ENCODE data around the gene KEAP1. TPM values are rescaled to one million over a fixed set of nuclear protein-coding genes. Genes with fewer than 3 reads are reported as not detected.

Gene KEAP1
- total RNA-seq, 1 donor: 60.5 TPM

DNA sequence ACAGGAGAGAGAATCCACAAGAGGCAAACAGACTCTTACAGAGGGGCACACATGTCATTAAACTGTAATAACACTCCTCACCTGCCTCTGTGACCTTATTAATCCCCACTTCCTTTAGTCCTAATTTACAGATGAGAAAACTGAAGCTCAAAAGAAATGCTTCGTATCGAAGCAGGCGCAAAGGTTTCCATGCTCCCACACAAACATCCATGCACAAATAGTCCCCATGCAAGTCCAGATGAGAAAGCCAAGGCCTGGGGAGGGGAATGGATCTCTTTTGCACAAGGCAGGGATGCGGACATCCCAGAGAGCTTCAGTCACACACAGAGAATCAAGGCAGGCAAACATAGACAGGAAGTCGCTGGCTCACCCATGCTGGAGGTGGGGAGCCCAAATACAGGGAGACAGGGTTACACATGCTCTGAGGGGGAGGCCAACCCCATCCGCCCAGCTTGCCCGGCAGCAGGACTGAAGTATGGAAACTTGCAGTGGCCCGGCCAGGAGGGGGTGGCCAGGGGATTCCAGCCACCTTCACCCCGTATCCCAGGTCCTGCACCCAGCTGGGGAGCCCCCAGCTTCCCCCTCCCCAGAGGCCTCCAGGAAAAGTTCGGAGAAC lies 13.6 kb upstream of the KEAP1 start:
- no peak for TF ChIP-seq CTCF (IDR thresholded peaks at IDR 0.05; ENCODE audit: insufficient read depth, low read depth, low read length)
- peak; percentile 17 for DNase-seq (ENCODE audit: low read depth)
- peak overlapping the region; percentile 65 for H3K4me3 ChIP-seq (ENCODE audit: low read depth, low read length)

DNA sequence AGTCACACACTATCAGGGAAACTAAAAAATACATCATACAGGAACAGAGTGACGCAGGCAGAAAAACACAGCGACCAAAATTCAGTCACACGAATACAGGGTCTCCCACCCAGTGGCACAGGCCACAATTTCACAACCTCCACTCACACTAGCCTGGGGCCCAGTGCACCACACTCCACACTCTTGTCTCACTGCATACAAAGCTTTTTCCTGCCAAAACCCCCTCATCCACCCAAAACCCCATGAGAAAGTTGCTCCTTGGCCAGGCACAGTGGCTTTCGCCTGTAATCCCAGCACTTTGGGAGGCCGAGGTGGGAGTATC lies 12.9 kb upstream of the KEAP1 start:
- TF ChIP-seq CTCF (IDR thresholded peaks at IDR 0.05; ENCODE audit: insufficient read depth, low read depth, low read length): no peak
- no peak overlapping the region for H3K4me3 ChIP-seq (ENCODE audit: low read depth, low read length)
- DNase-seq (ENCODE audit: low read depth): no peak

GRCh38 chr19:10514211-10515145 lies 11.3 kb upstream of the KEAP1 start:
- no peak for TF ChIP-seq CTCF (IDR thresholded peaks at IDR 0.05; ENCODE audit: insufficient read depth, low read depth, low read length)
- no peak for DNase-seq (ENCODE audit: low read depth)
- no peak overlapping the region for H3K4me3 ChIP-seq (ENCODE audit: low read depth, low read length)

DNA sequence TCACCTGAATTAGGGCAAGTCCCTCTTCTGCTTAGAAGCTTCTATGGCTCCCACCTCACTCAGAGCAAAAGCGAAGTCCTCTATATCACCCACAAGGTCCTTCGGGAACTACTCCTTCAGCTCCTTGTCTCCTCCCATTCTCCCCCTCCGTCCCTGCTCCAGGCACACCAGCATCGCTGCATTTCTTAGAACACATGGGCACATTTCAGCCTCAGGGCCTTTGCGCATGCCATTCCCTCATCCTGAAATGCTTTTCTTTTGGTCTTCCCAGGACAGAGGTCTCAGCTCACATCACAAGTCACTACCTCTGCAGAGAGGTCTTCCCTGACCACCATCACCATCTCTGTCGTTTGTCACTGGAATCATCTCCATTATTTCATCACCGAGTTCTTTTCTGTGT lies 10.1 kb upstream of the KEAP1 start:
- no peak overlapping the region for H3K4me3 ChIP-seq (ENCODE audit: low read depth, low read length)
- TF ChIP-seq CTCF (IDR thresholded peaks at IDR 0.05; ENCODE audit: insufficient read depth, low read depth, low read length): no peak
- no peak for DNase-seq (ENCODE audit: low read depth)

- H3K4me3 ChIP-seq (ENCODE audit: low read depth, low read length): no peak overlapping the region
- no peak for DNase-seq (ENCODE audit: low read depth)
- TF ChIP-seq CTCF (IDR thresholded peaks at IDR 0.05; ENCODE audit: insufficient read depth, low read depth, low read length): peak; percentile 78
Measured at GRCh38 chr19:10510301-10510802, 7.2 kb upstream of the KEAP1 start.

GRCh38 chr19:10508707-10509106 lies 5.6 kb upstream of the KEAP1 start:
- no peak for TF ChIP-seq CTCF (IDR thresholded peaks at IDR 0.05; ENCODE audit: insufficient read depth, low read depth, low read length)
- DNase-seq (ENCODE audit: low read depth): no peak
- no peak overlapping the region for H3K4me3 ChIP-seq (ENCODE audit: low read depth, low read length)
